ENCODE measurements around the gene SNRK.

Gene SNRK

GRCh38 chr3:43286115-43286840 lies at the start of gene SNRK:
SNRK (plus strand) TSS chr3:43286540; CDS start chr3:43303204, 16,664 bp downstream.
- peak; percentile 84 to 95 (median 90) for DNase-seq

- no peak for DNase-seq
These were observed 47.5 kb upstream of the SNRK start for GRCh38 chr3:43238801-43239200.

GRCh38 chr3:43239755-43240154 lies 46.6 kb upstream of the SNRK start:
- DNase-seq: no peak

GRCh38 chr3:43243590-43244587 lies 42.5 kb upstream of the SNRK start:
- no peak for DNase-seq

GRCh38 chr3:43244694-43245093 lies 41.6 kb upstream of the SNRK start:
- no peak for DNase-seq

- DNase-seq: no peak
These were observed 39.4 kb upstream of the SNRK start for GRCh38 chr3:43246976-43247375.

GRCh38 chr3:43247561-43248184 lies 38.7 kb upstream of the SNRK start:
- DNase-seq: no peak

- no peak for DNase-seq
These were observed 38.2 kb upstream of the SNRK start for GRCh38 chr3:43248185-43248583.

GRCh38 chr3:43248973-43249372 lies 37.4 kb upstream of the SNRK start:
- no peak for DNase-seq

GRCh38 chr3:43249405-43249804 lies 36.9 kb upstream of the SNRK start:
- DNase-seq: no peak

GRCh38 chr3:43253294-43253693 lies 33.0 kb upstream of the SNRK start:
- DNase-seq: no peak

GRCh38 chr3:43254125-43254524 lies 32.2 kb upstream of the SNRK start:
- no peak for DNase-seq

GRCh38 chr3:43255662-43256061 lies 30.7 kb upstream of the SNRK start:
- DNase-seq: peak; percentile 8 to 27 (median 21)

GRCh38 chr3:43256714-43257461 lies 29.5 kb upstream of the SNRK start:
- peak; percentile 75 to 90 (median 87) for DNase-seq

GRCh38 chr3:43257850-43258249 lies 28.5 kb upstream of the SNRK start:
- peak in 1 of 3 donors; percentile 14 for DNase-seq

GRCh38 chr3:43259626-43260025 lies 26.7 kb upstream of the SNRK start:
- peak; percentile 33 to 55 (median 50) for DNase-seq

GRCh38 chr3:43260412-43260811 lies 25.9 kb upstream of the SNRK start:
- DNase-seq: no peak

GRCh38 chr3:43262194-43262593 lies 24.1 kb upstream of the SNRK start:
- DNase-seq: no peak

- no peak for DNase-seq
These were observed 19.9 kb upstream of the SNRK start for GRCh38 chr3:43266451-43266850.

GRCh38 chr3:43266995-43267394 lies 19.3 kb upstream of the SNRK start:
- no peak for DNase-seq

GRCh38 chr3:43268636-43269035 lies 17.7 kb upstream of the SNRK start:
- DNase-seq: no peak

GRCh38 chr3:43270078-43270477 lies 16.3 kb upstream of the SNRK start:
- DNase-seq: no peak

- no peak for DNase-seq
These were observed 12.9 kb upstream of the SNRK start for GRCh38 chr3:43273416-43273815.
